LNCAP (cell line): ENCODE data around the gene IL13.

ENCODE experiments used
- TF ChIP-seq, protein P1 (sequence below): fragments of 450-650 bp; IDR thresholded peaks from 2 replicates; pipeline ENCODE4 v1.5.1; 2017; ENCODE audit warnings: mild to moderate bottlenecking

The IL13 gene

DNA sequence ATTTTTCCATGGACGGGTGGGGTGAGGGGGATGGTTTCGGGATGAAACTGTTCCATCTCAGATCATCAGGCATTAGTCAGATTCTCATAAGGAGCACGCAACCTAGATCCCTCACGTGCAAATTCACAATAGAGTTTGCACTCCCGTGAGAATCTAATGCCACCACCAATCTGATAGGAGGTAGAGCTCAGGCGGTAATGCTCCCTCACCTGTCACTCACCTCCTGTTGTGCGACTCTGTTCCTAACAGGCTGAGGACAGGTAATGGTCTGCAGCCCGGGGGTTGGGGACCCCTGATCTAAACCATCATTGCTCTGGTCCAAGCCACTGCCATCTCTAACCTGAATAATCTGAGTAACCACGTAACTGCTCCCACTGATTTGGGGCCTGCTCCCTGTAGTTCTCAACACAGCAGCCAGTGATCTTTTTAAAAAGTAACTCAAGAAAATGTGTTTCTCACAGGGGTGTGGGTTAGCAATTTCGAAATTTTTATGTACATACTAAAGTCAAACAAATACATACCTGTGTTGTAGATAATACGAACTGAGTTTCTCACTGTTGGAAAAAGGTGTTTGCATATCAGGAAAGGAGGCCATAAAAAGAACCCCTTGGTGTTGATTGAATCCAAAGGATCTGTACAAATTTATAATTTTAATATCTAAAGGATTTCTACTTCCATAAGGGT lies 11.2 kb upstream of the IL13 start:
- TF ChIP-seq, protein P1, sequence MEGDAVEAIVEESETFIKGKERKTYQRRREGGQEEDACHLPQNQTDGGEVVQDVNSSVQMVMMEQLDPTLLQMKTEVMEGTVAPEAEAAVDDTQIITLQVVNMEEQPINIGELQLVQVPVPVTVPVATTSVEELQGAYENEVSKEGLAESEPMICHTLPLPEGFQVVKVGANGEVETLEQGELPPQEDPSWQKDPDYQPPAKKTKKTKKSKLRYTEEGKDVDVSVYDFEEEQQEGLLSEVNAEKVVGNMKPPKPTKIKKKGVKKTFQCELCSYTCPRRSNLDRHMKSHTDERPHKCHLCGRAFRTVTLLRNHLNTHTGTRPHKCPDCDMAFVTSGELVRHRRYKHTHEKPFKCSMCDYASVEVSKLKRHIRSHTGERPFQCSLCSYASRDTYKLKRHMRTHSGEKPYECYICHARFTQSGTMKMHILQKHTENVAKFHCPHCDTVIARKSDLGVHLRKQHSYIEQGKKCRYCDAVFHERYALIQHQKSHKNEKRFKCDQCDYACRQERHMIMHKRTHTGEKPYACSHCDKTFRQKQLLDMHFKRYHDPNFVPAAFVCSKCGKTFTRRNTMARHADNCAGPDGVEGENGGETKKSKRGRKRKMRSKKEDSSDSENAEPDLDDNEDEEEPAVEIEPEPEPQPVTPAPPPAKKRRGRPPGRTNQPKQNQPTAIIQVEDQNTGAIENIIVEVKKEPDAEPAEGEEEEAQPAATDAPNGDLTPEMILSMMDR, result no peak

DNA sequence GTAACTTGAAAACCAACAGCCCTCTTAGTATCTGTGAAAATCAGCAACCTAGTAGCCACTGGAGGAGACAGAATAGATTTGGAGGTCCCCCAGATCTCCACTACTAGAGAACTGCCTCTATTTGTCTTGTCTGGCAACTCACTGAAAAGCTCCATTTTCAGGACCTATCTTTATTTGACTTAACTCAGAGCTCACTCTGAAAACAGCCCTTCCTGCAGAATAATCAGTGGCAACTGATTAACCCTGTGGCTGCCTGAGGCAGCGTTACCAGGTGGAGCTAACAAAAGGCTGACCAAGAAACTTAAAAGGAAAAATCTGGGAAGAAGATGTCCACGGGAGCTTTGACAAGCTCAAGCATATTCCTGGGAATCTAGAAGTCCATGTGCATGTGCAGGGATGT lies 10.5 kb upstream of the IL13 start:
- TF ChIP-seq, protein P1, result no peak

DNA sequence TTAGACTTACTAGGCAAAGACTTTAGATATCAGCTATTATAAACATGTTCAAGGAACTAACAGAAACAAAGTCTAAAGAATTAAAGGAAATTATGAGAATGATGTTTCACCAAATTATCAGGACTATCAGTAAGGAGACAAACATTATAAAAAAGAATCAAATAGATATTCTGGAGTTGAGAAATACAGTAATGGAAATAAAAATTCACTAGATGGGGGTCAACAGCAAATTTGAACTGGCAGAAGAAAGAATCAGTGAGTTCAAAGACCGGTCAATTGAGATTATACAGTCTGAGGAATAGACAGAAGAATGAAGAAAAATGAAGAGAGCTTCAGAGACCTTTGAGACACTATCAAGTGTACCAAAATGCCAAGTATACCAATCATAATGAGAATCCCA lies 9.6 kb upstream of the IL13 start:
- TF ChIP-seq, protein P1, result no peak

DNA sequence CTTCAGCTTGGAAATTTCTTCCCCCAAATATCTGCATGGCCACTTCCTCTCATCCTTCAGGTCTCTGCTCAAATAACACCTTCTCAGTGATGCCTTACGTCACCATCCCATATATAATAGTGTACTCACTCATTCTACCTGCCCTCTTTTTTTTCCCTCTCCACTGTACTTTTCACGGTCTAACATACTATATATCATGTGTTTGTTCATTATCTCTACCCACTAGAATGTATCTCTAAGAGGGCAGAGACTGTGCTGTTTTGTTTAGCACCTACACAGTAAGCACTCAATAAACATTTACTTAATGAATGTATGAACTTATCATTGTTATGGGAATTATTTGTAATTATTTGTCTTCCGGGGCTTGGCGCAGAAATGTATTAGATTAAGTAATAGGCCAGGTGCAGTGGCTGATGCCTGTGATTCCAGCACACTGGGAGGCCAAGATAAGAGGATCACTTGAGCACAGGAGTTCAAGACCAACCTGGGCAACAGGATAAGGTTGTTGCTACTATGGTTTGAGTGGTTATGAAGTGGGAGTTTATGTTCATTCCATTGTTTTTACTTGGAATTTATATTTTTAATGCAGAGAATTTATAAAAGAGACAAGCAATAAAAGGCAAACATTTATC lies 6.0 kb upstream of the IL13 start:
- TF ChIP-seq, protein P1, result no peak

DNA sequence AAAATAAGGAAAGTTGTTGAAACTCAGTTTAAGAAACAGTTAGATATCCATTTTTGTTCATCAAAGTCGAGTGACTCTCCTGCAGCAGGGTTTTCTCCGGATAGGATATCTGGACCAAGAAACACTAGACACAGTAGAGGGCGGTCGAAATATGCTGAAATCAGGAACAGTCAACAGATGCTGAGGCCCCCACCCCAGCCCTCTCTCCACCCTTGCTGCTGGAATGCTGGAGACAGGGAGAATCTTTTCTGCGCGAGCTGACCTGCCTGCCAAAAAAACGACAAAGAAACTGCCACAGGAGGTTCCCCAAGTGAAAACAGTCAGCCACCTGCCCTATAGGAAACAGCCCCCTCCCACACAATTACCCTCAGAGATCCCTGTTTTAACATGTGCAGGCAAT lies 4.3 kb upstream of the IL13 start:
- TF ChIP-seq, protein P1, result no peak

DNA sequence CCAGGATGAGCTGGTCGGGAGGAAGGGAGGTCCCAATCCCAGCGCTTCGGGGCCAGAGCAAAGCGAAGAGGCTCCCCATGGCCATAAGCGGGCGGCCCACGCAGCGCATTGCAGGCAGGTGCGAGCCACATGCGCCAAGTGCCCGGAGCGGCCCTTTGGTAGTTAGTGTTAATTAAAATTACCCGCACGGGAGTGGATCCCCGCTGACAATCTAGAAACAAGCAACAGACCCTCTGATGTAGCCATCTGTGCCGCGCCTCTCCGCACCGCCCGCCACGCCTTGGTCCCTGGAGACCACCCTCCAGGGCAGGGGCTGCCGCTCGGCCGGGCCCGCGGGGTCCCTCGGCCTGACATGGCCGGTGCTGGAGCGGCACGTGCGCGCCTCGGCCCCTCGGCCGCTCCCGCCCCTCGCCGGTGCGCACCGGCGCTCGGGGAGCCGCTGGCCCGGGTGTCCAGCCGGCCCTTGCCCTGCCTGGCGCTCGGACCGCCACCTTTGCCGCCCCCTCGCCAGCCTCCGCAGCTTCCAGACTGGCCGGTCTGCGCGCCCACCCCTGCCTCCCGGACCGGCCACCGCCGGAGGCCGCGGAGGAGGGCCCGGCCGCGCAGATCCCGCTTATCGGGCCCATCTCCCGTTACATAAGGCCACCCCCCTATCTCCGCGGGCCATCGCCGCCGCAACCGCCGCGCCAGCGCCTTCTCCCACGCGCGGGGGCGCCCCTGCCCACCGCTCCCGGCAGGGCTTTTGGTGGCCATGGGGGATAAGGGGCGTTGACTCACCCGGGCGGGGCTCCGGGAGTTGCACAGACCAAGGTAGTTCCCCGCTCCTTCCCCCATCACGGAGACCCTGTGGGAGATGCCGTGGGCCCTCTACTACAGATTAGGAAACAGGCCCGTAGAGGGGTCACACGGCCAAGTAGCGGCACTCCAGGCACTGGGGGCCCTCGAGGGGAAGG lies 1.9 kb upstream of the IL13 start:
- TF ChIP-seq, protein P1, result no peak

DNA sequence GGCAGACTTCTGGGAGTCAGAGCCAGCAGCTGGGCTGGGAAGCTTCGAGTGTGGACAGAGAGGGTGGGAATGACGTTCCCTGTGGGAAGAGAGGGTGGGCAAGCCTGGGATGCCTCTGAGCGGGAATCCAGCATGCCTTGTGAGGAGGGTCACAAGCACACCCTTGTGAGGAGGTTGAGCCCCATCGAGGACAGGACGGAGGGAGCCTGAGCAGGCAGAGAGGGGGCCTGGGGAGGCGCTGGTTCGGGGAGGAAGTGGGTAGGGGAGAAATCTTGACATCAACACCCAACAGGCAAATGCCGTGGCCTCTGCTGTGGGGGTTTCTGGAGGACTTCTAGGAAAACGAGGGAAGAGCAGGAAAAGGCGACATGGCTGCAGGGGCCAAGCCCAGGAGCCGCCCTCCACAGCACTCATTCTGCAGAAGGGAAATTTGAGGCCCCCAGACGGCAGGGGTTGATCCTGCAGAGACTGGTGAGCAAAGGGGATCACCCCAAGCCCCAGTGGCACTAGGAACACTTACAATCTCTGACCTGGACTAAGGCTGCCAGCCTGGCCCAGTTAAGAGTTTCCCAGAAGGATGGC lies 1.1 kb upstream of the IL13 start:
- TF ChIP-seq, protein P1, result no peak
